HepG2 (cell line): ENCODE data around the gene CNRIP1. TPM values are rescaled to one million over a fixed set of nuclear protein-coding genes. Genes with fewer than 3 reads are reported as not detected.

Experiments used
- ATAC-seq: fragments of 200-7000 bp; cut with Tn5 transposase; 3 replicates; pipeline ENCODE4 v1.9.1; 2020; ENCODE audit warnings: mild to moderate bottlenecking, moderate library complexity
- BruUV-seq: library from RNA; stranded (reverse); fragments of 400-500 nt; replicated peaks from 2 replicates; lab custom pipeline; 2021; lab: Mats Ljungman, UMichigan
- CTCF ChIA-PET: fragments of 300-600 bp; formaldehyde crosslinking; extraction: SDS; loops from one replicate; lab custom pipeline; 2021; ENCODE audit warnings: low total read pairs, inconsistent platforms, low intra/inter-chr PET ratio; lab: Yijun Ruan, JAX
- POLR2A ChIA-PET: fragments of 350-600 bp; sonication (Branson Sonifier 250); formaldehyde crosslinking; loops from one replicate; lab custom pipeline; 2020; ENCODE audit warnings: antibody characterized with exemption, inconsistent platforms; lab: Yijun Ruan, JAX
- DNase-seq: peaks from one replicate; pipeline ENCODE4 v3.0.0-alpha.2; 2015; ENCODE audit warnings: low spot score
- FAIRE-seq: peaks from 3 replicates; lab custom pipeline; 2011; peaks lifted over from hg19 to GRCh38; lab: Jason Lieb, UNC
- H2AFZ ChIP-seq: one replicate; pipeline ENCODE4 v1.6.1; 2011; ENCODE audit warnings: low read length, inconsistent platforms
- H3K27ac ChIP-seq: fragments of 300-600 bp; 3 replicates; pipeline ENCODE4 v1.8.0; 2011; ENCODE audit warnings: mixed run types, mild to moderate bottlenecking, mixed read lengths, low read length, inconsistent platforms; ENCODE audit not compliant: insufficient read depth; ENCODE audit errors: extremely low read length
- H3K27me3 ChIP-seq, 2 experiments: fragments of 200-600 bp in 1 of 2; 2 replicates in 1 of 2; 3 replicates in 1 of 2; pipeline versions ENCODE4 v1.6.0 to v1.8.0; 2011; ENCODE audit warnings: low read length in 2 of 2, mild to moderate bottlenecking in 2 of 2, moderate library complexity in 2 of 2, inconsistent platforms in 1 of 2; ENCODE audit not compliant: insufficient read depth in 2 of 2, control insufficient read depth in 1 of 2
- H3K36me3 ChIP-seq, 2 experiments: fragments of 200-600 bp in 1 of 2; replicated peaks in 1 of 2; 2 replicates in 1 of 2; 3 replicates in 1 of 2; pipeline versions ENCODE4 v1.5.1 to v1.8.0; 2011; ENCODE audit warnings: low read length in 2 of 2, inconsistent platforms in 1 of 2; ENCODE audit not compliant: insufficient read depth in 2 of 2, control insufficient read depth in 1 of 2
- H3K4me1 ChIP-seq: 2 replicates; pipeline ENCODE4 v1.5.1; 2012; ENCODE audit warnings: low read length, inconsistent platforms; ENCODE audit not compliant: insufficient read depth
- H3K4me2 ChIP-seq: 2 replicates; pipeline ENCODE4 v1.6.0; 2011; ENCODE audit warnings: low read depth, low read length, inconsistent platforms
- H3K4me3 ChIP-seq, 3 experiments: fragments of 200-600 bp in 1 of 3; sonication (generic), shearing (Covaris generic) in 1 of 3; replicated peaks in 1 of 3; 2 replicates each; pipeline ENCODE4 v1.5.1; 2011 to 2016; ENCODE audit warnings: low read length in 3 of 3, inconsistent platforms in 2 of 3, low read depth in 2 of 3, mild to moderate bottlenecking in 2 of 3, control low read depth in 1 of 3, mixed read lengths in 1 of 3; ENCODE audit not compliant: insufficient read depth in 1 of 3
- H3K79me2 ChIP-seq: one replicate; pipeline ENCODE4 v1.6.1; 2011; ENCODE audit warnings: low read length, inconsistent platforms; ENCODE audit not compliant: insufficient read depth
- H3K9ac ChIP-seq: 2 replicates; pipeline ENCODE4 v1.6.0; 2011; ENCODE audit warnings: mild to moderate bottlenecking, low read depth, low read length, inconsistent platforms; ENCODE audit not compliant: insufficient read depth
- H3K9me3 ChIP-seq: 2 replicates; pipeline ENCODE4 v1.5.1; 2012; ENCODE audit warnings: mild to moderate bottlenecking, low read length
- H4K20me1 ChIP-seq: 2 replicates; pipeline ENCODE4 v1.6.0; 2011; ENCODE audit warnings: inconsistent platforms, mild to moderate bottlenecking, low read length, moderate library complexity; ENCODE audit not compliant: insufficient read depth
- ATRX ChIP-seq: sonication (generic); formaldehyde crosslinking; IDR thresholded peaks from 2 replicates; pipeline ENCODE4 v1.4.0; 2020; ENCODE audit warnings: missing genetic modification reagents, borderline replicate concordance
- CHD2 ChIP-seq: IDR thresholded peaks from 2 replicates; pipeline ENCODE4 v1.6.1; 2011; ENCODE audit warnings: low read depth, low read length, improper control_type of control experiment
- GTF2F1 ChIP-seq: fragments of 150-350 bp; IDR thresholded peaks from 2 replicates; pipeline ENCODE4 v1.6.1; 2014; ENCODE audit warnings: low read length
- HDAC6 ChIP-seq: fragments of 200-600 bp; sonication (generic); IDR thresholded peaks from 2 replicates; pipeline ENCODE4 v1.7.0; 2017; ENCODE audit warnings: mild to moderate bottlenecking, antibody characterized with exemption, low read length, low read depth
- HNF4G ChIP-seq, 2 experiments: sonication (generic) in 1 of 2; formaldehyde crosslinking in 1 of 2; IDR thresholded peaks; 2 replicates each; pipeline versions ENCODE4 v1.4.0 to v1.6.1; 2011 to 2020; ENCODE audit warnings: borderline replicate concordance in 2 of 2, low read depth in 2 of 2, mild to moderate bottlenecking in 2 of 2, low read length in 1 of 2, missing genetic modification reagents in 1 of 2, moderate library complexity in 1 of 2
- MBNL3 ChIP-seq: fragments of 250-450 bp; sonication (Bioruptor Pico); conservative IDR thresholded peaks from 2 replicates; pipeline ENCODE4 v1.8.0; 2022; ENCODE audit warnings: mild to moderate bottlenecking, inconsistent platforms
- NBN ChIP-seq: fragments of 450-650 bp; conservative IDR thresholded peaks from 2 replicates; pipeline ENCODE4 v1.6.1; 2017
- THAP9 ChIP-seq: sonication (generic); formaldehyde crosslinking; IDR thresholded peaks from 2 replicates; pipeline ENCODE4; 2020; ENCODE audit warnings: missing genetic modification reagents, mild to moderate bottlenecking, borderline replicate concordance
- ZBTB3 ChIP-seq: sonication (generic); formaldehyde crosslinking; IDR thresholded peaks from 2 replicates; pipeline ENCODE4 v1.4.0; 2020; ENCODE audit warnings: low read depth, mild to moderate bottlenecking, moderate library complexity, missing genetic modification reagents, borderline replicate concordance
- ZKSCAN1 ChIP-seq: fragments of 150-350 bp; IDR thresholded peaks from 2 replicates; pipeline ENCODE4 v1.6.1; 2014; ENCODE audit warnings: low read length
- ZNF138 ChIP-seq: sonication (generic); formaldehyde crosslinking; IDR thresholded peaks from 2 replicates; pipeline ENCODE4 v1.5.0; 2020; ENCODE audit warnings: mild to moderate bottlenecking, low read depth, missing genetic modification reagents
- ZNF20 ChIP-seq: sonication (generic); formaldehyde crosslinking; IDR thresholded peaks from 2 replicates; pipeline ENCODE4 v1.4.0; 2020; ENCODE audit warnings: mild to moderate bottlenecking, moderate library complexity, missing genetic modification reagents
- ZNF547 ChIP-seq: sonication (generic); formaldehyde crosslinking; IDR thresholded peaks from 2 replicates; pipeline ENCODE4 v1.5.1; 2020; ENCODE audit warnings: mild to moderate bottlenecking, missing genetic modification reagents
- ZNF563 ChIP-seq: sonication (generic); formaldehyde crosslinking; IDR thresholded peaks from 2 replicates; pipeline ENCODE4 v1.8.0; 2022; ENCODE audit warnings: mild to moderate bottlenecking, moderate library complexity, missing genetic modification reagents
- ZNF660 ChIP-seq: sonication (generic); formaldehyde crosslinking; IDR thresholded peaks from 2 replicates; pipeline ENCODE4 v1.5.1; 2020; ENCODE audit warnings: mild to moderate bottlenecking, low read depth, missing genetic modification reagents, borderline replicate concordance
- ZSCAN22 ChIP-seq: sonication (generic); formaldehyde crosslinking; IDR thresholded peaks from 2 replicates; pipeline ENCODE4 v1.4.0; 2020; ENCODE audit warnings: mild to moderate bottlenecking, missing genetic modification reagents
- WGBS: methylation state at CpG from one replicate; pipeline ENCODE4 v1.1.6; 2017; ENCODE audit warnings: low lambda C conversion rate; 5-methylcytosine and 5-hydroxymethylcytosine counted together
- in situ Hi-C: cut with HindIII; loops from 2 replicates; pipeline ENCODE4 v1.10.0; 2017; ENCODE audit warnings: low pct_unique_long_range_greater_than_20kb; ENCODE audit not compliant: extremely low pct_ligation_motif_present
- intact Hi-C: fragments of 100-400 bp; cut with micrococcal nuclease; formaldehyde crosslinking; loops from one replicate; pipeline ENCODE4 v1.10.0; 2022; ENCODE audit not compliant: unreplicated experiment
- polyA plus RNA-seq, 8 experiments: library from polyadenylated mRNA; depleted of rRNA in 3 of 8; stranded (reverse) in 7 of 8; unstranded in 1 of 8; fragments of >200 nt; fragmentation: Illumina TruSeq in 4 of 8; extraction: Trizol in 4 of 8; gene quantifications; 2 replicates each; pipeline versions ENCODE4 v1.2.1 to v1.2.3, GENCODE V29; 2011 to 2016; ENCODE audit warnings: low read depth in 4 of 8, missing spikeins in 1 of 8, mixed read lengths in 1 of 8; ENCODE audit not compliant: insufficient read depth in 1 of 8
- total RNA-seq, 5 experiments: library from RNA; depleted of rRNA; stranded (reverse); fragments of >200 nt; fragmentation: Illumina TruSeq; extraction: Trizol; gene quantifications; 2 replicates each; pipeline ENCODE4 v1.2.3, GENCODE V29; 2016; ENCODE audit warnings: low read depth in 1 of 5

CNRIP1 gene
- total and polyA plus RNA-seq, 2 of the 13 experiments (the other 11 are each of a cell fraction or from before 2014, with no cell fraction given), result not detected

GRCh38 chr2:68341062-68341329, 21.2 kb upstream of the CNRIP1 start (continued):
- TF ChIP-seq HNF4G (IDR thresholded peaks at IDR 0.05; ENCODE audit: borderline replicate concordance, low read depth, low read length) (no peak), HNF4G (CRISPR knock-in tag; IDR thresholded peaks at IDR 0.05; ENCODE audit: borderline replicate concordance, low read depth) (no peak), ZNF660 (CRISPR knock-in tag) (no peak)

- TF ChIP-seq ZNF20 (CRISPR knock-in tag) (no peak), ZSCAN22 (no peak), ZBTB3 (CRISPR knock-in tag) (no peak), GTF2F1 (no peak), THAP9 (CRISPR knock-in tag) (no peak), ZNF138 (no peak), ZNF547 (CRISPR knock-in tag) (no peak), CHD2 (no peak), MBNL3 (CRISPR knock-in tag) (no peak), HDAC6 (no peak), ZKSCAN1 (no peak), ATRX (no peak), ZNF563 (no peak), NBN (no peak)
- ChIA-PET POLR2A (no interaction called here), CTCF (no interaction called here)
- H3K4me3 ChIP-seq, result no peak overlapping the region
- 10% methylated on average over 5 of the region's 5 CpGs for WGBS
- DNase-seq (no peak), ATAC-seq (no peak), FAIRE-seq (no peak)
- H3K27me3 ChIP-seq, result peaks cover 0 to 13% of the 10 kb centered on the region in 2 experiments; a peak in 1 of 5 replicates
- in situ Hi-C loops (no loop called here), intact Hi-C loops (no loop called here)
- no TSS peak for BruUV-seq
- H3K27ac ChIP-seq, result no peak overlapping the region
- H3K79me2 ChIP-seq, result no peaks in the 10 kb centered on the region
- H3K9me3 ChIP-seq, result no peaks in the 10 kb centered on the region
- H3K9ac ChIP-seq, result no peak overlapping the region
- H3K36me3 ChIP-seq, result no peaks in the 10 kb centered on the region
- H3K4me1 ChIP-seq, result no peaks in the 10 kb centered on the region
- H2AFZ ChIP-seq, result no peak overlapping the region
- no peak overlapping the region for H3K4me2 ChIP-seq
- H4K20me1 ChIP-seq, result no peaks in the 10 kb centered on the region
Measured at GRCh38 chr2:68340226-68341061, 20.7 kb upstream of the CNRIP1 start.
